GM21447 (cell line): ENCODE data around the gene PKM.
"Not testable (repeated sequence)": the region's sequence is repeated elsewhere in the genome, so short reads cannot be mapped to it uniquely, and the experiment has no call there.

Experiments
- ATAC-seq: cut with Tn5 transposase; IDR thresholded peaks from one replicate; pipeline ENCODE4 v1.9.1; 2021; ENCODE audit not compliant: unreplicated experiment

PKM gene

GRCh38 chr15:72179950-72180581 is 50.9 kb downstream of the PKM start:
- no peak for ATAC-seq

DNA sequence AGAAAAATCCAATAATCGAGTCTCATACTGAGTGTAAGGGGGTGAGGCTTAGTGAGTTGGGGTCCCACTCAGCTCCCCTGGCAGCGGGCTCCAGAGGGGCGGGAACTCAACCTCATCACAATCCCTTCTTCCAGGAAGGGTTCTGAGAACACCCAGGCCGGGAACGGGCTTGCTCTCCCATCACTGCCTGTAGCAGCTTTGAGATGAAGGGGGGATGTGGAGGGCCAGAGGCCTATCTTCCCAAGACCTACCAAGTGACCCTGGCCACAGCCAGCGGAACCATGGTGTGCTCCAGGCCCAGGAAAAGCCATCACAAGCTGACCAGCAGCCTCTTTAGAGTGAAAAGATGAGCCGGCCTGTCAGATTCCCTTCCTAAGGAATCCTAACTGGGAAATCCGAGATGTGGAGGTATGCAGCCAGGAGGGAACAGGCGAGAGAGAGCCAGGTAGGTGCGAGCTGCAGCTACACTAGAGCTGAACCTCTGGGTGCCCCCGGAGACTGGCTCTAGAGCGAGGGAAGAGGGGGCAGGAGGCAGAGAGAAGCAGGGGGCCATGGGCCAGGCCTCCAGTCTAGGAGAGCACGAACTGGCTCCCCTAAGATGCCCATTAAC is 51.9 kb downstream of the PKM start:
- no peak for ATAC-seq

DNA sequence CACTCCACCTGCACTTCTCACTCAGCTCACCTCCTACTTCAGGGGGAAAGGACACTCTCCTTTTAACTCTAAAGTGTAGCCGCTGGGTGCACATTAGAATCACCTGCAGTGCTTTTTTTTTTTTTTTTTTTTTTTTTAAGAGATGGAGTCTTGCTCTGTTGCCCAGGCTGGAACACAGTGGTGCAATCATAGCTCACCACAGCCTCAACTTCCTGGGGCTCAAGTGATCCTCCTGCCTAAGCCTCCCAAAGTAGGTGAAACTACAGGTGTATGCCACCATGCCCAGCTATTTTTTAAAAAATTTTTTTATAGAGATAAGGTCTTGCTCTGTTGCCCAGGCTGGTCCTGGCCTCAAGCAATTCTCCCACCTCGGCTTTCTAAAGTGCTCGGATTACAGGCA is 54.2 kb downstream of the PKM start:
- ATAC-seq: no peak

- no peak for ATAC-seq
Measured at GRCh38 chr15:72176159-72176558, 54.8 kb downstream of the PKM start.

DNA sequence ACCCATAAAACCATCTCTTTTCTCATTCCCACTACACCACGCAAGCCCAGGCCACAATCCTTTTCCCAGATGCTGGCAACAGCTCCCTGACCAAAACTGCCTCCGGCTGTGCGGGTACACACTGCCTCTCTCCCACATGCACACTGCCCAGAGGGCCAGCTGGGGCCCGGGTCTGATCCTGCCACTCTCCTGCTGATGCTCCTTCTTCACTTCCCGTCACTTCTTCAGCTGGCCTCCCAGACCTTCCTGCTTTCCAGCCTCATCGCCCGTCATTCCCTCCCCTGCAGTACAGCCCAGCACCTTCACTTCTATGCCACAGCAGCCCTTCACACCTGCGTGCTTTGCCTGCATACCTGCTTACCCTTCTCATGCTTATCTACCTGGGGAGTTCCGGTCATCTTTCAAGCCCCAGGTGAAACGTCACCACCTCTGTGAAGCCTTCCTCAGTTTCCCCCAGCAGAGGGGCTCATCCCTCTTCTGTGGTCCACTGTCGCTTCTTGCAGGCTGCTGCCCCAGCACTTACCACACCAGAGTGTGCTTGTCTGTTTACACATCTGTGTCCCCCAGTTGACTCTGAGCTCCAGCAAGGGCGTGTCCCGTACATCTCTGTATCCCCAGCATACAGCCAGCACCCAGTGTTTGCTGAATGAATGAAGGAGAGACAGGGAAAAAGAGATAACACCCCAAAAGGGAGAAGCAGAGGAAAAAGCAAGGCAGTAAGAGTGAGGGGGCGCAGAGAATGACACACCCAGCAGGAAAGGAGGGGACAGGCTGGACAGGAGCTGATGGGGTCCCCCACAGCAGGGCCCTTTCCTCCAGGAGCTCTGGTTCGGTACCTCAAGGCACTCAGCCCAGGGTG is 55.6 kb downstream of the PKM start:
- ATAC-seq: no peak

GRCh38 chr15:72174551-72175165 is 56.3 kb downstream of the PKM start:
- ATAC-seq: no peak

GRCh38 chr15:72173864-72174550 is 57.0 kb downstream of the PKM start:
- ATAC-seq: no peak

DNA sequence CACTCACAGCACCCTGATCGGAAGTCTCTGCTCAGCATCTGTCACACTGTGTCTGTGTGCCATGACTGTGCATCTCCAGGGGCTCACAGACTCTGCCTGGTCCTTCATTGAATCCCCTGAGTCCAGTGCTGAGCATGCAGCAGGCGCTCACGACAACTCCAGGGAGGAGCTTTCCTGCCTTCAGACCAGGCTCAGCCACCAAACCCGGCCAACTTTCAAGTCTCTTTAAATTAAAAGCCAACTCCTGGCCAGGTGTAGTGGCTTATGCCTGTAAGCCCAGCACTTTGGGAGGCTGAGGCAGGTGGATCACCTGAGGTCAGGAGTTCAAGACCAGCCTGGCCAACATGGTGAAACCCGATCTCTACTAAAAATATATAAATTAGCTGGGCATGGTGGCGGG is 57.6 kb downstream of the PKM start:
- no peak for ATAC-seq

DNA sequence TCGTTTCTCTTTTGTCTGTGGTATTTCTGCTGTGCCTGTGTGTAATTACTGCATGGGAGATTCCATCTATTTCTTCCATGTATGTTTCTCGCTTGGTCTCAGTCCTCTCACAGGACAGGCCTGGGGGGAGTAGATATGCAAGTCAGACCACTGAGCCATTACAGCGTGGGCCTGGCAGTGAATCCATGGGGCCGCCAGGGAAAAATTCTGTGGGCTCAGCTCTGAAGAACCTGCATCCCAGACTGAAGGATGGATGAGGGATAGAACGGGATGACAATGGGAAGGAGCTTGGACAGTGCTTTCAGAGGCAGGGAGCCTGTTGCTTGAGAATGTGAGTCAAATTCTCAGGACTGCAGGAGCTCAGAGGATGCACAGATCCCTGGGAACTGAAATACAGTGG is 58.2 kb downstream of the PKM start:
- no peak for ATAC-seq

DNA sequence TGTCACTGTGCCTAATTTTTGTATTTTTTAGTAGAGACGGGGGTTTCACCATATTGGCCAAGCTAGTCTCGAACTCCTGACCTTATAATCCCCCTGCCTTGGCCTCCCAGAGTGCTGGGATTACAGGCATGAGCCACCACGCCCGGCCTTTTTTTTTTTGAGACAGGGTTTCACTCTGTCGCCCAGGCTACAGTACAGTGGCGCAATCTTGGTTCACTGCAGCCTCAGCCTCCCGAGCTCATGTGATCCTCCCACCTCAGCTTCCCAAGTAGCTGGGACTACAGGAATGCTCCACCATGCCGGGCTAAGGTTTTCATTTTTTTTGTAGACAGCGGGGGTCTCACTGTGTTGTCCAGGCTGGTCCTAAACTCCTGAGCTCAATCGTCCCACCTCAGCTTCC is 59.0 kb downstream of the PKM start:
- ATAC-seq: not testable (repeated sequence)

DNA sequence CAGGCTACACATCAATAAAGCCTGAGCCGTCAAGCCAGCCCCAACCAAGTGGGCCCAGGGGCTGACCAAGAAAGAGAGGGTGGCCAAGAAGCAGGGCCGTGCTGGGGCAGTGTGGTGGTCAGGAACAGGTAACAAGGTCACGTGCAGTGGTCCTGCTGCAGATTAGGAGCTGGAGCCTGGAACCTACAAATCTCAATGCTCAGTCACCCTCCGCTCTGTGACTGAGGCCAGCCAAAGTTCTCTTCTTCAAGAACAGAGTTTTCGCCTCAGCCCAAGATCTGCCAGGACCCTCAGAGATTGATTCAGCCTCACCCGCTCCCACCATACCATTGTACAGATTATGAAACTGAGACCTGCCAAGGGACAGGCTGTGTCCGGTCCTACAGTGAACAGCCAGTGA is 60.3 kb downstream of the PKM start:
- no peak for ATAC-seq

DNA sequence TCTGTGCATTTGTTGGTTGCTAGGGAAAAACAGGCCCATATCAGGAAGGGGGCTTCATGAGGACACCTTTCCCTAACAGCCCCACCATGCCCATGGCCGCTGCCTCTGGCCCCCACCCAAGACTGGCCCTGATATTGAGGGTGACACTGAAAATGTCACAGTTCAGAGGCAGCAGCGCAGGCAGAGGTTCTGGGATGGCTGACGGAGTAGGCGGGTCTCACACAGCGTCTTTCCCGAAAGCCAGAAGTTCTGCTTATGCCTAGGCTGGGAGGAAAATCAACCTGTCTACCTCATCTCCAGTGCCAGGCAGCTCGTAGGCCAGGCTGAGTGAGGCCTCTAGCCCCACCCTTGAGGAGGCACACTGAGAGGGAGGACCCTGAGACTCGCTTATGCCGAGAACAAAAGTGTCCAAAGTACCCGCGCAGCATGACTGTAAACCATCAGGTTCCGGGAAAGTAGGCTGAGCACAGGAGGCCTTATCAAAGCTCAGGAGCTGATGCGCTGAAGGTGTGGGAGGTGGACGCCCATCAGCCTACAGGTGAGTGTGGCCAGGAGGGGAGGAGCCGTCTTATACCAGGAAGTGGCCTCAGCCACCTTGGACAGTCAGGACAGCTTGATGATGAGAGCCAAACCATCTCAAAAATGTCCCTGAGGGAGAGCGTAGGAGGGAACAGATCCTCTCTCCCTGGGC is 60.9 kb downstream of the PKM start:
- no peak for ATAC-seq

DNA sequence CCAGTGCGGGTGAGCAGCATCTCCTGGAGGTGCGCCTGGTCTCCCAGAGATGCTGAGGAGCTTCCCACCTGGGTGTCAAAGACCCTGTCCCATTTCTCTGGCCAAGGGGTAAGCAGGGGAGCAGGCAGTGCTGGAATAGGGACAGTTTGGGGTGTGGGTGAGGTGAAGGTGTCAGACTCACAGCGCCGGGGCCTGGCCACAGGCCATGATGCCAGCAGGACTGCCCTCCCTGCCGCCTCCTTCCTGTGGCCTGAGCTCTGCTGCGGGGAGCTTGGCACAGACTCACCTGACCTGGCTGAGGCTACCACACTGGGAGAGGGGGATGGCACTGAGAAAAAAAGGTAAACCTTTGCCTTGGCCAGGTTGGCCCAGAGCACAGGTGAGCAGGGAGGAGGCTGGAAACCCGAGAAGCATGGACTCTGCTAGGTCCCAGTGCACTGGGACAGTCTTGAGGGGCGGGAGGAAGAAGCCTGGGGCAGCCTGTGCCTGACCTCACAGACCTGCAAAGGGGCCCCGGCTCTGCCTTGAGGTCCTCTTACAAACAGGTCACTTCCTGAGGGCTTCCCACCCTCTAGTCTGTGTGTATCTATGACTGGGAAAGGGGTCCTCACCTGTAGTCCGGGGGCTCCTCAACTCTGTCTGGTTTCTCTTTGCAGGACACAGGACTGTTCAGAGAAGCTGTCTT is 61.6 kb downstream of the PKM start:
- ATAC-seq: no peak

DNA sequence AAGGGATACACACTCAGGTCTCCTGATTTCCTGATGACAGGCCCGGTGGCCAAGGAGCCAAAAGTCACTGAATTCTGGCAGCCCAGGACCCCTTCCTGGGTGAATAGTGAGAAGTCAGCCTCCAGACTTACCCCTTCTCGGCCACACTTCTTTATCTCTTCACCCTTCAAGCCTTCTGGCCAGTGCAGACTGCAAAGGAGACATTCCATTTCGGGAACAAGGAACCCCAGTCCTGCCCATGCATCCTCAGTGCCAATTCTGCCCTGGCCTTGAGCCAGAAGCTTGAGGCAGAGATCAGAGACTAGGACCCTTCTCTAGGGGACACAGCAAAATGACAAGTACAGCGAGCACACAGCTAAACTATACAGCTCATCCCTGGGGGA is 62.2 kb downstream of the PKM start:
- no peak for ATAC-seq

GRCh38 chr15:72168131-72168807 is 62.7 kb downstream of the PKM start:
- ATAC-seq: no peak

GRCh38 chr15:72167445-72167844 is 63.5 kb downstream of the PKM start:
- no peak for ATAC-seq

- no peak for ATAC-seq
Measured at GRCh38 chr15:72166716-72167417, 64.1 kb downstream of the PKM start.

- no peak for ATAC-seq
Measured at GRCh38 chr15:72163719-72164118, 67.3 kb downstream of the PKM start.

DNA sequence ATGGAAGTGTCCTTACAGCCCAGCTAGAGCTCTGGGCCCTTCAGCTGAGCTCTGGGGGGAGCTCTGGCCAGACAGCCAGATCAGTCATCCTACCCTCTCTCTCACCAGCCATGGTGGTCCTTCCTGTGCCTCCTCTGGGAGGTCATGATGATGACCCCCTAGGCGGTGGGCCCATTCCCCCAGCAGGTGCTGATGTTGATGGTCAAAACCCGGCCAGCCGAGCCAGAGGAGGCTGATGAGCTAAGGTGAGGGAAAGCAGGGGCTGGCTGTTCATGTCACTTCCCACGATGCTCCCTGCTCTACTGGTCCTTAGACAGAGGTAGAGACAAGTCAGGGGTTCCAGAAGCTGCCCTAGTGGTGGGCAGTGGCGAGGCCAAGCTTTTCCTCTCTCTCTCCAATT is 68.4 kb downstream of the PKM start:
- ATAC-seq: no peak
